ENCODE measurements around the gene SLC8B1. TPM values are rescaled to one million over a fixed set of nuclear protein-coding genes. Genes with fewer than 3 reads are reported as not detected.

Gene SLC8B1
- total RNA-seq, 1 experiment from 2014 or later = 19.2 TPM

- DNase-seq (ENCODE audit: low spot score) = peak; percentile 61
- in situ Hi-C loops (cut with HindIII; ENCODE audit: low sequenced_read_pairs) = no loop called here
These were observed 35.2 kb downstream of the SLC8B1 start for GRCh38 chr12:113299619-113300237.

- in situ Hi-C loops (cut with HindIII; ENCODE audit: low sequenced_read_pairs) = no loop called here
- peak; percentile 87 for DNase-seq (ENCODE audit: low spot score)
These were observed 35.9 kb downstream of the SLC8B1 start for GRCh38 chr12:113298861-113299545.

- in situ Hi-C loops (cut with HindIII; ENCODE audit: low sequenced_read_pairs) = no loop called here
- no peak for DNase-seq (ENCODE audit: low spot score)
These were observed 36.5 kb downstream of the SLC8B1 start for GRCh38 chr12:113298472-113298817.

GRCh38 chr12:113297621-113298471 is 37.1 kb downstream of the SLC8B1 start:
- in situ Hi-C loops (cut with HindIII; ENCODE audit: low sequenced_read_pairs) = no loop called here

GRCh38 chr12:113297214-113297587 is 37.7 kb downstream of the SLC8B1 start:
- in situ Hi-C loops (cut with HindIII; ENCODE audit: low sequenced_read_pairs) = no loop called here
- DNase-seq (ENCODE audit: low spot score) = no peak

More at GRCh38 chr12:113297621-113298471, 37.1 kb downstream of the SLC8B1 start:
- peak; percentile 10 for DNase-seq (ENCODE audit: low spot score)

GRCh38 chr12:113296557-113297213 is 38.2 kb downstream of the SLC8B1 start:
- in situ Hi-C loops (cut with HindIII; ENCODE audit: low sequenced_read_pairs) = no loop called here
- DNase-seq (ENCODE audit: low spot score) = no peak

GRCh38 chr12:113295886-113296556 is 38.9 kb downstream of the SLC8B1 start:
- DNase-seq (ENCODE audit: low spot score) = no peak
- in situ Hi-C loops (cut with HindIII; ENCODE audit: low sequenced_read_pairs) = no loop called here

- no peak for DNase-seq (ENCODE audit: low spot score)
- in situ Hi-C loops (cut with HindIII; ENCODE audit: low sequenced_read_pairs) = no loop called here
These were observed 41.8 kb downstream of the SLC8B1 start for GRCh38 chr12:113293100-113293499.

- no peak for DNase-seq (ENCODE audit: low spot score)
- in situ Hi-C loops (cut with HindIII; ENCODE audit: low sequenced_read_pairs) = no loop called here
These were observed 42.4 kb downstream of the SLC8B1 start for GRCh38 chr12:113292547-113292946.

GRCh38 chr12:113292091-113292490 is 42.8 kb downstream of the SLC8B1 start:
- DNase-seq (ENCODE audit: low spot score) = no peak
- in situ Hi-C loops (cut with HindIII; ENCODE audit: low sequenced_read_pairs) = no loop called here

- no peak for DNase-seq (ENCODE audit: low spot score)
- in situ Hi-C loops (cut with HindIII; ENCODE audit: low sequenced_read_pairs) = no loop called here
These were observed 43.3 kb downstream of the SLC8B1 start for GRCh38 chr12:113291586-113291985.

GRCh38 chr12:113290506-113290905 is 44.4 kb downstream of the SLC8B1 start:
- no peak for DNase-seq (ENCODE audit: low spot score)
- in situ Hi-C loops (cut with HindIII; ENCODE audit: low sequenced_read_pairs) = no loop called here

- no peak for DNase-seq (ENCODE audit: low spot score)
- in situ Hi-C loops (cut with HindIII; ENCODE audit: low sequenced_read_pairs) = no loop called here
These were observed 45.5 kb downstream of the SLC8B1 start for GRCh38 chr12:113289361-113289760.

- DNase-seq (ENCODE audit: low spot score) = no peak
- in situ Hi-C loops (cut with HindIII; ENCODE audit: low sequenced_read_pairs) = no loop called here
These were observed 47.0 kb downstream of the SLC8B1 start for GRCh38 chr12:113287899-113288282.

- in situ Hi-C loops (cut with HindIII; ENCODE audit: low sequenced_read_pairs) = no loop called here
- DNase-seq (ENCODE audit: low spot score) = no peak
These were observed 47.6 kb downstream of the SLC8B1 start for GRCh38 chr12:113287146-113287898.

GRCh38 chr12:113286712-113287111 is 48.2 kb downstream of the SLC8B1 start:
- in situ Hi-C loops (cut with HindIII; ENCODE audit: low sequenced_read_pairs) = no loop called here
- DNase-seq (ENCODE audit: low spot score) = no peak

- in situ Hi-C loops (cut with HindIII; ENCODE audit: low sequenced_read_pairs) = no loop called here
- no peak for DNase-seq (ENCODE audit: low spot score)
These were observed 49.0 kb downstream of the SLC8B1 start for GRCh38 chr12:113285679-113286610.

GRCh38 chr12:113284751-113285150 is 50.2 kb downstream of the SLC8B1 start:
- in situ Hi-C loops (cut with HindIII; ENCODE audit: low sequenced_read_pairs) = no loop called here

More at GRCh38 chr12:113284751-113285150, 50.2 kb downstream of the SLC8B1 start:
- no peak for DNase-seq (ENCODE audit: low spot score)
